ENCODE results near the gene LYPLA2. TPM values are rescaled to one million over a fixed set of nuclear protein-coding genes. Genes with fewer than 3 reads are reported as not detected.

LYPLA2 gene
- total and polyA plus RNA-seq, 2 of the 4 experiments (the other 2 are of a cell fraction), result 44.3 to 78.6 TPM

GRCh38 chr1:23797478-23798448 lies 6.8 kb downstream of the LYPLA2 start:
- CTCF ChIA-PET, result no interaction called here
- intact Hi-C loops (cut with micrococcal nuclease), result no loop called here
- no peak overlapping the region for H2BK120ac ChIP-seq (ENCODE audit: low read depth, low read length)
- H3K56ac ChIP-seq (ENCODE audit: extremely low read depth, insufficient read depth, low read length), result no peak overlapping the region
- no peak overlapping the region for H4K91ac ChIP-seq (ENCODE audit: insufficient read depth, low read depth, low read length)
- no peaks in the 10 kb centered on the region for H3K9me3 ChIP-seq (ENCODE audit: control insufficient read depth, insufficient read depth, low read length)
- H3K4ac ChIP-seq (ENCODE audit: low read depth, low read length), result no peak overlapping the region
- H3K23ac ChIP-seq (ENCODE audit: low read depth, low read length), result no peak overlapping the region
- H4K5ac ChIP-seq (ENCODE audit: low read depth, low read length), result no peak overlapping the region
- H3K27me3 ChIP-seq (ENCODE audit: control insufficient read depth, insufficient read depth, low read length), result no peaks in the 10 kb centered on the region
- no peak overlapping the region for H2AFZ ChIP-seq (replicated peaks; ENCODE audit: low read length, poor library complexity)
- H4K8ac ChIP-seq (ENCODE audit: low read depth in 2 of 2, low read length in 2 of 2), result no peak overlapping the region
- no peak overlapping the region for H3K14ac ChIP-seq (replicated peaks; ENCODE audit: low read depth, low read length)
- dilution Hi-C loops (cut with HindIII; ENCODE audit: low sequenced_read_pairs, unreplicated experiment), result no loop called here
- peaks cover 28% of the 10 kb centered on the region for H3K36me3 ChIP-seq (ENCODE audit: control insufficient read depth, insufficient read depth, low read length)
- no peak overlapping the region for H3K27ac ChIP-seq (ENCODE audit: insufficient read depth, low read length)
- in situ Hi-C loops (cut with MboI; ENCODE audit: low sequenced_read_pairs), result no loop called here
- H2BK20ac ChIP-seq (ENCODE audit: low read depth, low read length), result no peak overlapping the region
- no peak overlapping the region for H3K4me2 ChIP-seq (ENCODE audit: low read depth, low read length)
- 100% methylated on average over 7 of the region's 20 CpGs; no CpG with 5 or more reads in 1 of the 2 experiments for WGBS, 2 experiments (ENCODE audit: extremely low coverage in 2 of 2, insufficient read length in 1 of 2)
- H3K9me1 ChIP-seq (ENCODE audit: insufficient read depth, low read length), result peaks cover 6% of the 10 kb centered on the region; the same call in 1 of the 2 replicates
- no peak for TF ChIP-seq RFX5 (IDR thresholded peaks at IDR 0.05; ENCODE audit: low read depth, low read length)
- TF ChIP-seq CTCF (conservative IDR thresholded peaks at IDR 0.05; ENCODE audit: low read depth, low read length), result no peak
- no peak for TF ChIP-seq RCOR1 (IDR thresholded peaks at IDR 0.05; ENCODE audit: insufficient replicate concordance, low read length)
- peaks cover 17 to 46% of the 10 kb centered on the region in 2 experiments for H3K79me1 ChIP-seq (ENCODE audit: low read depth in 1 of 2, low read length in 2 of 2)
- no peak overlapping the region for H3K4me3 ChIP-seq (ENCODE audit: insufficient read depth, low read depth, low read length)
- no TSS peak for BruUV-seq (replicated peaks)
- H3K4me1 ChIP-seq (ENCODE audit: control insufficient read depth, insufficient read depth, low read length), result peaks cover 7% of the 10 kb centered on the region; the same call in 1 of the 2 replicates
- H2BK15ac ChIP-seq (ENCODE audit: low read depth, low read length), result no peak overlapping the region
- no peak overlapping the region for H3K18ac ChIP-seq (ENCODE audit: low read depth, low read length)
- no peak overlapping the region for H2BK5ac ChIP-seq (ENCODE audit: low read depth, low read length, poor library complexity, severe bottlenecking)
- 0 out of 2 replicates have a peak, but pooled peaks cover 4% of the 10 kb centered on the region for H4K20me1 ChIP-seq (ENCODE audit: insufficient read depth, low read length)
- DNase-seq, result no peak
- no peak overlapping the region for H2AK5ac ChIP-seq (ENCODE audit: low read depth, low read length)
- POLR2A ChIA-PET (ENCODE audit: unreplicated experiment), result no interaction called here
- H2AK9ac ChIP-seq (replicated peaks; ENCODE audit: low read depth, low read length, poor library complexity), result no peak overlapping the region
- no peak for ATAC-seq (ENCODE audit: low read depth)
- no peak overlapping the region for H3K9ac ChIP-seq (ENCODE audit: low read depth, low read length)

All from IMR-90 (cell line).